Activated CD8-positive, alpha-beta memory T cell treated with anti-CD3 and anti-CD28 coated beads for 48 hours (primary cell): Measurements from ENCODE around the gene FAM131A.

Experiments
- DNase-seq, 3 experiments: peaks; one replicate each; pipeline ENCODE4 v3.0.0-alpha.2; 2020; ENCODE audit warnings: low read depth in 2 of 3, low spot score in 2 of 3

Gene FAM131A

GRCh38 chr3:184354754-184355153 is 17.4 kb downstream of the FAM131A start:
- no peak for DNase-seq

- DNase-seq = no peak
Measured at GRCh38 chr3:184355261-184356040, 18.1 kb downstream of the FAM131A start.

- DNase-seq = no peak
Measured at GRCh38 chr3:184357248-184358123, 20.1 kb downstream of the FAM131A start.

GRCh38 chr3:184358124-184358767 is 20.8 kb downstream of the FAM131A start:
- no peak for DNase-seq

- no peak for DNase-seq
Measured at GRCh38 chr3:184358921-184359350, 21.5 kb downstream of the FAM131A start.

- no peak for DNase-seq
Measured at GRCh38 chr3:184359610-184360009, 22.2 kb downstream of the FAM131A start.

- DNase-seq = no peak
Measured at GRCh38 chr3:184360070-184360928, 22.9 kb downstream of the FAM131A start.

- no peak for DNase-seq
Measured at GRCh38 chr3:184360929-184361531, 23.6 kb downstream of the FAM131A start.

GRCh38 chr3:184361532-184361931 is 24.1 kb downstream of the FAM131A start, which contains the start of the genes CLCN2 and POLR2H:
TSS of gene CLCN2 (minus strand) at chr3:184361605. CDS start at chr3:184361479, 126 bp downstream.
TSS of gene POLR2H (plus strand) at chr3:184361710. CDS start at chr3:184363493, 1,783 bp downstream.
- DNase-seq = peak in 2 of 3 experiments; percentile 37 to 51

- DNase-seq = peak in 1 of 3 experiments; percentile 48
Measured at GRCh38 chr3:184361932-184362667, 24.7 kb downstream of the FAM131A start.

- DNase-seq = peak; percentile 86 to 94 (median 94)
Measured at GRCh38 chr3:184362668-184363546, 25.5 kb downstream of the FAM131A start.

- no peak for DNase-seq
Measured at GRCh38 chr3:184366619-184367289, 29.4 kb downstream of the FAM131A start.

GRCh38 chr3:184368116-184368515 is 30.7 kb downstream of the FAM131A start:
- no peak for DNase-seq

GRCh38 chr3:184368586-184369183 is 31.3 kb downstream of the FAM131A start:
- no peak for DNase-seq

- no peak for DNase-seq
Measured at GRCh38 chr3:184371570-184372018, 34.2 kb downstream of the FAM131A start.

GRCh38 chr3:184372296-184372821 is 35.0 kb downstream of the FAM131A start:
- no peak for DNase-seq

- DNase-seq = no peak
Measured at GRCh38 chr3:184372911-184373310, 35.5 kb downstream of the FAM131A start.
